ENCODE results near the gene HDAC4. TPM values are rescaled to one million over a fixed set of nuclear protein-coding genes. Genes with fewer than 3 reads are reported as not detected.
A peak's percentile ranks its signal among the peaks of the same experiment; 100 is the strongest.

HDAC4 gene
- total and polyA plus RNA-seq, 2 of the 8 experiments (the other 6 are each of a cell fraction or from before 2014, with no cell fraction given) = 15.4 to 31.5 TPM

DNA sequence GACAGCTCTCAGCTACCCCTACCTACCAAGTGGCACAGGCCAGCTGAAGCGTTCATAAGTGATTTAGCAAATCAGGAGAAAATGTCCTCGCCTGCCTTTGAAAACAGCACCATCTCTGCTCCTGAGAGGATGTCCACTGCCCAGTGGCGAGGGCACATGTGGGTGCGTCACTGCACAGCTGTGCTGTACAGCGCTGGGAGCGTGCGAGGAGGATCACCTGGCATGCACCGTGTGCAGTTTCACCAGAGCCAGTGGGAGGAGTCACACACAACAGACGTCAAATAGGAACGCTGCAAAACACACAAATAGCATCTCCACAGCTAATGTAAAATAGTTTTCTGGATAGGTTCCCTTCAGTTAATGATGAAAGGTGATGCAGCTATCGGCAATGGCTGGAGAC lies 154.1 kb downstream of the HDAC4 start:
- Histone ChIP-seq H2AK5ac (ENCODE audit: low read depth, low read length) (no peak overlapping the region), H3K27me3 (replicated peaks in 1 of 4; ENCODE audit: control insufficient read depth in 3 of 4, extremely low read depth in 1 of 4, insufficient read depth in 3 of 4, low read length in 3 of 4) (no peaks in the 10 kb centered on the region), H4K91ac (replicated peaks; ENCODE audit: insufficient read length, low read length) (no peak overlapping the region), H3K9ac (replicated peaks in 1 of 4; ENCODE audit: extremely low read depth in 1 of 4, low read depth in 3 of 4, low read length in 3 of 4) (no peak overlapping the region), H4K5ac (ENCODE audit: insufficient read length, low read depth, low read length) (no peak overlapping the region), H2BK120ac (replicated peaks; ENCODE audit: low read depth, low read length) (no peak overlapping the region), H3K79me2 (ENCODE audit: control insufficient read depth in 1 of 2, insufficient read depth in 2 of 2, low read length in 2 of 2) (peaks cover 0 to 71% of the 10 kb centered on the region in 2 experiments; a peak in 2 of 4 replicates), H3K36me3 (ENCODE audit: control insufficient read depth in 2 of 4, insufficient read depth in 4 of 4, low read length in 3 of 4) (no peaks in the 10 kb centered on the region; a peak in 1 of 8 replicates), H2BK5ac (ENCODE audit: low read depth, low read length) (no peak overlapping the region; the same call in 1 of the 2 replicates), H2BK15ac (ENCODE audit: low read length) (no peak overlapping the region), H3K27ac (ENCODE audit: low read depth, low read length) (peak overlapping the region; percentile 14; the same call in 1 of the 2 replicates), H2BK12ac (ENCODE audit: low read depth, low read length) (no peak overlapping the region), H3K4me3 (ENCODE audit: extremely low read depth in 1 of 4, insufficient read depth in 2 of 4, low read depth in 3 of 4, low read length in 4 of 4) (no peak overlapping the region), H3K18ac (ENCODE audit: extremely low read depth, low read length) (no peak overlapping the region), H3K4me2 (ENCODE audit: insufficient read depth in 1 of 2, low read depth in 2 of 2, low read length in 2 of 2) (no peak overlapping the region; a peak in 2 of 4 replicates), H3K14ac (ENCODE audit: insufficient read length) (no peak overlapping the region), H2BK20ac (ENCODE audit: low read length) (no peak overlapping the region), H2AFZ (ENCODE audit: low read length) (no peak overlapping the region), H4K20me1 (replicated peaks in 1 of 2; ENCODE audit: control insufficient read depth in 1 of 2, insufficient read depth in 2 of 2, low read length in 2 of 2) (peaks cover 13 to 15% of the 10 kb centered on the region in 2 experiments), H3K9me3 (ENCODE audit: insufficient read depth in 2 of 2, low read depth in 1 of 2, low read length in 1 of 2) (no peaks in the 10 kb centered on the region), H3K79me1 (ENCODE audit: low read depth, low read length) (peaks cover 17% of the 10 kb centered on the region; the same call in 1 of the 2 replicates), H3K4ac (replicated peaks; ENCODE audit: insufficient read length, low read depth, low read length) (no peak overlapping the region), H4K8ac (ENCODE audit: extremely low read depth, insufficient read depth, low read length) (no peak overlapping the region), H3K4me1 (replicated peaks in 1 of 4; ENCODE audit: control insufficient read depth in 3 of 4, insufficient read depth in 4 of 4, low read length in 3 of 4) (peaks cover 0 to 13% (median 10%) of the 10 kb centered on the region in 4 experiments; a peak in 6 of 7 replicates), H3K23ac (ENCODE audit: insufficient read length) (no peak overlapping the region), H3K23me2 (ENCODE audit: low read depth, low read length) (no peaks in the 10 kb centered on the region), H3K56ac (replicated peaks; ENCODE audit: insufficient read length, low read depth, low read length) (no peak overlapping the region)
- DNase-seq (ENCODE audit: low read depth in 1 of 2, low spot score in 2 of 2) (no peak), FAIRE-seq (no peak)
- POLR2A ChIA-PET (ENCODE audit: partially characterized antibody) = interaction anchor here (1.3 kb wide), 1 partner anchor 9 kb away, joined by 3 read pairs; no protein-coding TSS in a partner anchor
- TF ChIP-seq FOSL1 (IDR thresholded peaks at IDR 0.05; ENCODE audit: insufficient read depth, low read depth, low read length) = no peak
- TF ChIP-seq MAFK (IDR thresholded peaks at IDR 0.05; ENCODE audit: low read depth, low read length) = no peak
- no peak for TF ChIP-seq JUN (IDR thresholded peaks at IDR 0.05; ENCODE audit: low read depth, low read length)
- no peak for TF ChIP-seq BRCA1 (IDR thresholded peaks at IDR 0.05; ENCODE audit: low read depth, low read length)
- no peak for TF ChIP-seq GABPA (IDR thresholded peaks at IDR 0.05; ENCODE audit: borderline replicate concordance, insufficient read depth, low read length)
- TF ChIP-seq SP2 (IDR thresholded peaks at IDR 0.05; ENCODE audit: low read length) = no peak
- TF ChIP-seq SUZ12 (IDR thresholded peaks at IDR 0.05; ENCODE audit: low read length) = no peak
- TF ChIP-seq RFX5 (IDR thresholded peaks at IDR 0.05; ENCODE audit: borderline replicate concordance, low read depth, low read length) = no peak
- no peak for TF ChIP-seq ASH2L (IDR thresholded peaks at IDR 0.05; ENCODE audit: low read length)
- TF ChIP-seq CBX8 (IDR thresholded peaks at IDR 0.05; ENCODE audit: borderline replicate concordance, low read depth, low read length) = no peak
- no peak for TF ChIP-seq HDAC2 (IDR thresholded peaks at IDR 0.05; ENCODE audit: borderline replicate concordance in 1 of 2, low read depth in 2 of 2, low read length in 2 of 2)
- no peak for TF ChIP-seq POLR2A (IDR thresholded peaks at IDR 0.05; ENCODE audit: control extremely low read depth in 1 of 2, low read depth in 2 of 2, low read length in 2 of 2)
- no peak for TF ChIP-seq PHF8 (conservative IDR thresholded peaks at IDR 0.05; ENCODE audit: low read depth, low read length)
- TF ChIP-seq, protein P1, sequence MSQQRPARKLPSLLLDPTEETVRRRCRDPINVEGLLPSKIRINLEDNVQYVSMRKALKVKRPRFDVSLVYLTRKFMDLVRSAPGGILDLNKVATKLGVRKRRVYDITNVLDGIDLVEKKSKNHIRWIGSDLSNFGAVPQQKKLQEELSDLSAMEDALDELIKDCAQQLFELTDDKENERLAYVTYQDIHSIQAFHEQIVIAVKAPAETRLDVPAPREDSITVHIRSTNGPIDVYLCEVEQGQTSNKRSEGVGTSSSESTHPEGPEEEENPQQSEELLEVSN (IDR thresholded peaks at IDR 0.05) = no peak
- CTCF ChIA-PET (ENCODE audit: partially characterized antibody) = interaction anchor here (1.0 kb wide), 1 partner anchor 214 kb away, joined by 3 read pairs; no protein-coding TSS in a partner anchor
- 86% methylated on average over 11 of the region's 11 CpGs; no CpG with 5 or more reads in 1 of the 2 experiments for WGBS, 2 experiments (ENCODE audit: extremely low coverage in 1 of 2, insufficient coverage in 1 of 2, insufficient read length in 1 of 2, insufficient replicate concordance in 2 of 2, low coverage in 1 of 2, low lambda C conversion rate in 2 of 2, missing lambda C conversion rate in 1 of 2)

All from H1 (cell line).